HG03095 (cell line): Measurements from ENCODE around the gene TNFAIP2.

Experiments
- ATAC-seq: cut with Tn5 transposase; IDR thresholded peaks from one replicate; pipeline ENCODE4 v1.9.1; 2021; ENCODE audit warnings: moderate library complexity; ENCODE audit not compliant: unreplicated experiment

The TNFAIP2 gene

GRCh38 chr14:103178521-103178920 is 55.3 kb downstream of the TNFAIP2 start:
- ATAC-seq, result no peak

- ATAC-seq, result no peak
Measured at GRCh38 chr14:103179094-103179493, 55.8 kb downstream of the TNFAIP2 start.

- ATAC-seq, result no peak
Measured at GRCh38 chr14:103180331-103180730, 57.1 kb downstream of the TNFAIP2 start.

GRCh38 chr14:103184046-103184445 is 60.8 kb downstream of the TNFAIP2 start:
- ATAC-seq, result no peak

GRCh38 chr14:103185051-103186029 is 62.1 kb downstream of the TNFAIP2 start:
- no peak for ATAC-seq

GRCh38 chr14:103186241-103186822 is 63.1 kb downstream of the TNFAIP2 start:
- ATAC-seq, result no peak
